Stimulated activated CD8-positive, alpha-beta memory T cell treated with anti-CD3 and anti-CD28 coated beads, Interleukin-7, amount 100 ng/mL, for 48 hours (primary cell): ENCODE data around the gene AEBP1.

Source experiments
- DNase-seq, 2 donors: peaks; one replicate each; pipeline ENCODE4 v3.0.0-alpha.2; 2020; ENCODE audit warnings: low read depth in 1 of 2; ENCODE audit errors: extremely low read depth in 1 of 2

AEBP1 gene

GRCh38 chr7:44066494-44067063 is 37.6 kb upstream of the AEBP1 start:
- DNase-seq, result no peak

DNA sequence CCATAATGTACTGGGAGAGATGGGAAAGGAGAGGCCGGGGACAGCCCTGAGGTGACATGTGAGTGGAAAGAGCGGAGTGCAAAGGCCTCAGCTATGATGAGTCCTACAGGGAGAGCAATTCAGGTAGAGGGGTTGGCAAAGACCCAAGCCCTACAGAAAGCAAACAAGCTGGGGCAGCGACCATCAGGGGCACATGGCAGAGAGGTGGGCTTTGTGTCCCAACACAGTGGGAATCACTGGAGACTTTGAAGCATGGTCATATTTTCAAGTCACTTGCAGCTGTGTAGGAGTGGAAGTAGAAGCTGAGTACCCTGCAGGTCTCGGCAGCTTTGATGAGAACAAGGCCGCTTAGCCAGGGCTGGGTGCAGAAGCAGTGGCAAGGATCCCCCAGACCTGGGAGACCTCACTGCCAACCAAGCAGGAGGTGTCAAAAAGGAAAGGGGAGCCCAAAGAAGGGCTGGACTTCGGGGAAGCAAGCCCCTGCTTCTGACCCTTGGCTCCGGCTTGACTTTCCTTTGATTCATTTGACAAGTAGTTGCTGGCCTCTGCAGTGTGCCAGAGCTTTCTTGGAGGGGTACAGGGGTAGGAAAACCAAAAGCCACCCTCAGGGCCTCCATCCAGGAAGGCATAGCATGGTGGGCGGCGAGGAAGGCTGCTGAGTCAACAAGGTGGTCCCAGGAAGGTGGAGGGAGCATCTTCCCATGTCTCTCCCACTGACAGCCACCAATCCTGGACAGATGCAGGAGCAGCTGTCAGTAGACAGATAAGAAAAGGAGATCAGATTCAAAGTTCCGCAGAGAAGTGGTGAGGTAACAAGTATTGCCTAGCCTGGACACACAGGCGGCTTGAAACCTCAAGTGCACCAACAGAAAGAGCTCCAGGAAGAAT is 36.8 kb upstream of the AEBP1 start:
- DNase-seq, result no peak

- no peak for DNase-seq
Measured at GRCh38 chr7:44068054-44068453, 36.1 kb upstream of the AEBP1 start.

DNA sequence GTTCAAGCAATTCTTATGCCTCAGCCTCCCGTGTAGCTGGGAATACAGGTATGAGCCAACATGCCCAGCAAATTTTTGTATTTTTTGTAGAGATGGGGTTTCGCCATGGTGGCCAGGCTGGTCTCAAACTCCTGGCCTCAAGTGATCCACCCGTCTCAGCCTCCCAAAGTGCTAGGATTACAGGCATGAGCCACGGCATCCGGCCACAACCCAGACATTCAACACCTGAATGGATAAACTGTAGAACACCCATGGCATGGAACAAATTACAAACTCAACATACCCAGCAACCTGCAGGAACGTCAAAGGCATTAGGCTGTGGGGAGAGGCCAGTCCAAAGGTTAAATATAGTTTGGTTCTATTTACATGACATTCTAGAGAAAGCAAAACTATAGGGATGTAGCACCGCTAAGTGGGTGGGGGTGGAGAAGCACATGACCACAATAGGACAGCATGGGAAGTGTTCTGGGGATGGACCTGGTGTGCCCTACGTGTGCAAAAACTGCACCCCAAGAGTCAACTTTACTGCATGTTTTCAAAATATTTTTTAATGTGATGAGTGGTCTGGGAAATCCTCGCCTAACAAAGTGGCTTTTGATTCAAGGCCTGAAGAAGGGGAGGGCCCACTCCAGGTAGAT is 32.3 kb upstream of the AEBP1 start:
- DNase-seq, result no peak

DNA sequence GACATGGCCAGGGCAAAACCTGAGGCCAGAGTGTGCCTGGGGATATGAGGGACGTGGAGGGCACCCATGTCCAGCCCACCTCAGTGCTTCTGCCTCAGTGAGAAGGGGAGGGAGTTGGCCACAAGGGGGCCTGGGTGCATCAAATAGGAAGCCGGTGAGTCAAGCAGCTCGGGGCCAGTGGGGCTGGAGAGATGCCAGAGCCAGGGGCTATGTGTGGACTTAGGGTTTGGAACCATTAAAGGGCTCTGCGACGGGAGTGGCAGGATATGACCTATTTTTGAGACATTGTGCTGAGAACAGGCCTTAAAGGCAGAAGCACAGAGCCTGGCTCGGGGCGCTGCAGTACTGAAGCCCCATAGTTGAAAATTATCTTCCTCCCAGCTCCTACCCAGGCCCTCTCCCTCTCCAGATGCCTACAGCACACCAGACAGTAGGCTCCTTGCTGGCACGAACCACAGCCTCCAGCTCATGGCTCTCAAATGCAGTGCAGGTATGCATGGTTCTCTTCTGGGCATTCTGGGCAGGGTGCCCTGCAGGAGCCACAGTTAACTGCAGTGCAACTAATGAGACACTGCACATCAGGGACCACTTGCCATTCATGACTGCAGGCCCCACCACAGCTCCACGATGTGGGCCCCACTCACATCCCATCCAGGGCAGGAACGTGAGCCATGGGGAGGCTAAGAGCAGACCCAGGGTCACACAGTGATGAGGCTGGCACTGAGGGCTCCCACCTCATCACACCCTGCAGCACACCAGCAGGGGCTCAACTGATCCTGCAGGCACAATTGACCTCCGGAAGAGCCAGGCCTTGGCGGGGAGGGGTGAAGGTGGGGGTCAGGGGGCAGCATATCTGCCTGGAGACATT is 31.5 kb upstream of the AEBP1 start:
- peak in 1 of 2 donors; percentile 35 for DNase-seq

GRCh38 chr7:44073664-44074348 is 30.3 kb upstream of the AEBP1 start:
- DNase-seq, result peak; percentile 40 to 67

DNA sequence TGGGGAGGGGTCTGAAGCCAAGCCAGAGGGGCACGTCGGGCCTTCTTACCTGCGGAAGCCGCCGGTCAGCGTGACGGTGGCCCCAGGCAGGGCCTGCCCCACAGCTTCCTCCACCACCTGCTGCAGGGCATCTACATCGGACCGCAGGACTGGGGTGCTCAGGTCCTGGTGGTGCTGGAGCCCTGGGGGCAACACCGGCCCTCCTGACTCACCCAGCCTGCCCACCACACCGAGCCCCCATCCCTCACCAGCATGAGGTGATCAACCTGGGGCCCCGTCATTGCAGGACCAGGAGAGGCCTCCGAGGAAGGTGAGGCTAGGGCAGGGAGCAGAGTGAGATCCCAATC is 29.8 kb upstream of the AEBP1 start:
- no peak for DNase-seq

GRCh38 chr7:44075296-44076075 is 28.7 kb upstream of the AEBP1 start:
- no peak for DNase-seq

- no peak for DNase-seq
Measured at GRCh38 chr7:44076101-44076895, 27.8 kb upstream of the AEBP1 start.

DNA sequence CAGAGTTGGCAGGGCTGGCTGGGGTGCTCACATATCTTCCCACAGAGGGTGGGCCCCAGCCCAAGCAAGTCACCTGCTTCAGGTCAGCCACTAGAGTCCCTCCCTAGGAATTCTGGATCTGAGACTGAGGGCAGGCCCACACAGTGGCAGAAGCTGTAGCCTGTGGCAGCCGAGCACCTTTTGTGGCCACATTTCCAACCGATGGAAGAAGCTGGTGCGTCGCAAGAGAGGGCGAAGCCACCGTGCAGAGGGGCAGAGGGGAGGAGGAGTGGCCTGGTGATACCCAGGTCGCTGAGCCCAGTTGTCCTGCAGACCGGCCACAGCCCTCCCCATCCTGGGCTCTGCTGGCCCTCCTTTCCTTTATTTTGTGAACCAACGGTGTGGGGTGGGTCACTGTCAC is 27.1 kb upstream of the AEBP1 start:
- no peak for DNase-seq

GRCh38 chr7:44077681-44078091 is 26.5 kb upstream of the AEBP1 start:
- DNase-seq, result no peak

GRCh38 chr7:44078521-44078920 is 25.6 kb upstream of the AEBP1 start:
- DNase-seq, result no peak

GRCh38 chr7:44079331-44080021 is 24.7 kb upstream of the AEBP1 start:
- DNase-seq, result no peak

GRCh38 chr7:44080118-44080517 is 24.0 kb upstream of the AEBP1 start:
- no peak for DNase-seq

DNA sequence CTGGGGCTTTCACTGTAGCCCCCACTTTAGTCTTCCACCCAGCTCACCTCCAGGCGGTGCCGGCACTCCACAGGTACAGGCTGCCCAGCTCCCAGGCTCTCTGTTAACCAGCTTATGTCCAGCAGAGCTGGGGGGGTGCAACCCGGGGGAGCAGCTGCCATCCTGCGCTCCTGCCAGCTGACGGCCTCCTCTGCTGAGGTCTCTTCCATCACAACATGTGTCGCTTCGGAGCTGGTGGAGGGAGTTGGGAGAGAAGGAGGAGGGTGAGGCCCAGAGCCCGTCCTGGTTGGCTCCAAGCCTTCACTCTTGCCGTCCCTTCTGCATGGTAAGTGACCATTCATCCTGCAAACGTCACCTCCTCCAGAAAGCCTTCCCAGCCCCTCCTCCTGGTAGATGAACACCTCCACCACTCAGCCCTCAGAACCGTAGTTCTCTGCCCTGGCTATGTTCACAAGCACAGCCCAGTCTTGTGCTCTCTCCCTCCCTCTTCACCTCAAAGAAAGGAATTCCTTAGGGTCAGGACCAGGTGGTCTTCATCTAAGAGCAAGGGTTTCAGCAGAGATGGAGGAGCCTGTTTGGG is 23.4 kb upstream of the AEBP1 start:
- DNase-seq, result no peak

DNA sequence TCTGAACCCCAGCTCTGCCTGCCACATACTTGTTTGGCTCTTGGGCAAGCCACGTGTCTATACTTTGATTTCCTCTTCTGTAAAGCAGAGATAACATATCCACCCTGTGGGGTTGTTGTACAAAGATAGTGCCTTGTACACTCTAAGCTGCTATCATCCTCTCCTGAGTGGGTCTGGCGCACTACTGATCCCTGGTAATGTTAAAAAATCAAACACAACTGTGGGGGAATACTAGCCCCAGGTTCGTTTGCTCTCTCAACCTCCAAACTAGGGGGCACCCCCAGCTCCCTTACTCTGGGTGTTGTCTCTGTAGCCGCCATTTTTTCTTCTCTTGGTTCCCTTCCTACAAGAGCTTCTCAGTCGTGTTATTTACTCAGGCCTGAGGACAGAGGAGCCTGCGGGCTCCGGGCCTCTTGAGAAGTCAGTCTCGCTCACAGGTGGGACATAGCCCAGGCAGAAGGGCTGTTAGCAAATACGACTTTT is 22.8 kb upstream of the AEBP1 start:
- no peak for DNase-seq

GRCh38 chr7:44082541-44083207 is 21.5 kb upstream of the AEBP1 start:
- DNase-seq, result peak; percentile 97 to 98
